Measurements from ENCODE around the gene ANO6. TPM values are rescaled to one million over a fixed set of nuclear protein-coding genes. Genes with fewer than 3 reads are reported as not detected.
"Not testable (repeated sequence)": the region's sequence is repeated elsewhere in the genome, so short reads cannot be mapped to it uniquely, and the experiment has no call there.

The ANO6 gene
- total RNA-seq, 1 donor from 2014 or later, result 64.1 TPM

- peaks cover 42% of the 10 kb centered on the region for H3K4me1 ChIP-seq
- H3K4me3 ChIP-seq, result no peak overlapping the region
- H3K27me3 ChIP-seq (ENCODE audit: low read depth), result no peaks in the 10 kb centered on the region
- no peak for DNase-seq
- H3K27ac ChIP-seq, result no peak overlapping the region
- intact Hi-C loops (cut with DNase I), result no loop called here
- ATAC-seq, result no peak
- H3K36me3 ChIP-seq, result no peaks in the 10 kb centered on the region
- H3K9me3 ChIP-seq, result no peaks in the 10 kb centered on the region
- TF ChIP-seq CTCF (IDR thresholded peaks at IDR 0.05), result no peak
These were observed 45.0 kb downstream of the ANO6 start for GRCh38 chr12:45260854-45261253.

- DNase-seq; H3K9me3 ChIP-seq; H3K36me3 ChIP-seq; H3K27me3 ChIP-seq (ENCODE audit: low read depth); ATAC-seq; H3K27ac ChIP-seq; intact Hi-C loops (cut with DNase I); H3K4me3 ChIP-seq: not testable (repeated sequence)
- peaks cover 36% of the 10 kb centered on the region for H3K4me1 ChIP-seq
These were observed 46.3 kb downstream of the ANO6 start for GRCh38 chr12:45262185-45262584.

GRCh38 chr12:45263587-45263986, 47.7 kb downstream of the ANO6 start:
- Histone ChIP-seq H3K4me3 (no peak overlapping the region), H3K27ac (no peak overlapping the region), H3K36me3 (no peaks in the 10 kb centered on the region), H3K27me3 (ENCODE audit: low read depth) (no peaks in the 10 kb centered on the region), H3K4me1 (peaks cover 35% of the 10 kb centered on the region), H3K9me3 (no peaks in the 10 kb centered on the region)
- no peak for TF ChIP-seq CTCF (IDR thresholded peaks at IDR 0.05)
- intact Hi-C loops (cut with DNase I), result no loop called here
- DNase-seq, result no peak
- no peak for ATAC-seq

- ATAC-seq (peak; percentile 67 to 72), DNase-seq (peak; percentile 68)
- H3K27me3 ChIP-seq (ENCODE audit: low read depth), result no peaks in the 10 kb centered on the region
- TF ChIP-seq CTCF (IDR thresholded peaks at IDR 0.05), result peak; percentile 41
- H3K27ac ChIP-seq, result peak overlapping the region; percentile 44
- no peaks in the 10 kb centered on the region for H3K36me3 ChIP-seq
- H3K4me3 ChIP-seq, result no peak overlapping the region
- no peaks in the 10 kb centered on the region for H3K9me3 ChIP-seq
- peaks cover 31% of the 10 kb centered on the region for H3K4me1 ChIP-seq
- intact Hi-C loops (cut with DNase I), result no loop called here
These were observed 52.9 kb downstream of the ANO6 start for GRCh38 chr12:45268672-45269411.

- TF ChIP-seq CTCF (IDR thresholded peaks at IDR 0.05), result no peak
- Histone ChIP-seq H3K27ac (peak overlapping the region; percentile 44), H3K4me1 (peaks cover 31% of the 10 kb centered on the region), H3K9me3 (no peaks in the 10 kb centered on the region), H3K4me3 (no peak overlapping the region), H3K27me3 (ENCODE audit: low read depth) (no peaks in the 10 kb centered on the region), H3K36me3 (no peaks in the 10 kb centered on the region)
- DNase-seq (no peak), ATAC-seq (peak in 1 of 2 donors; percentile 5)
- intact Hi-C loops (cut with DNase I), result no loop called here
These were observed 53.5 kb downstream of the ANO6 start for GRCh38 chr12:45269412-45269751.

GRCh38 chr12:45270951-45271350, 55.1 kb downstream of the ANO6 start:
- no peak overlapping the region for H3K4me3 ChIP-seq
- ATAC-seq (no peak), DNase-seq (no peak)
- no peak overlapping the region for H3K27ac ChIP-seq
- no peaks in the 10 kb centered on the region for H3K9me3 ChIP-seq
- no peaks in the 10 kb centered on the region for H3K27me3 ChIP-seq (ENCODE audit: low read depth)
- H3K36me3 ChIP-seq, result no peaks in the 10 kb centered on the region
- intact Hi-C loops (cut with DNase I), result no loop called here
- H3K4me1 ChIP-seq, result peaks cover 31% of the 10 kb centered on the region
- TF ChIP-seq CTCF (IDR thresholded peaks at IDR 0.05), result no peak

All from lower lobe of right lung (tissue), 2 donors.